ENCODE results near the gene GBA2. TPM values are rescaled to one million over a fixed set of nuclear protein-coding genes. Genes with fewer than 3 reads are reported as not detected.

The GBA2 gene
- total and polyA plus RNA-seq, 2 experiments from 2014 or later: 32.1 to 80.1 TPM

- no peak overlapping the region for H3K27ac Mint-ChIP-seq
- Histone ChIP-seq H3K79me2 (replicated peaks; ENCODE audit: insufficient read depth) (no peaks in the 10 kb centered on the region), H3K4me1 (ENCODE audit: insufficient read depth) (no peaks in the 10 kb centered on the region), H4K20me1 (replicated peaks; ENCODE audit: insufficient read depth) (no peaks in the 10 kb centered on the region), H2AFZ (no peak overlapping the region), H3K9me2 (ENCODE audit: insufficient read depth) (no peaks in the 10 kb centered on the region), H3K4me3 (no peak overlapping the region), H3K36me3 (ENCODE audit: insufficient read depth) (peaks cover 31% of the 10 kb centered on the region; the same call in 1 of the 2 replicates), H3K27ac (ENCODE audit: low read depth) (no peak overlapping the region), H3K4me2 (no peak overlapping the region), H3K27me3 (ENCODE audit: insufficient read depth) (no peaks in the 10 kb centered on the region), H3F3A (replicated peaks; ENCODE audit: low read depth) (peaks cover 6% of the 10 kb centered on the region)
- no peaks in the 10 kb centered on the region for H3K9me3 Mint-ChIP-seq
- peaks cover 6% of the 10 kb centered on the region for H3K36me3 Mint-ChIP-seq (ENCODE audit: low read depth)
- TF ChIP-seq ZNF331 (CRISPR knock-in tag; IDR thresholded peaks at IDR 0.05; ENCODE audit: low read depth) (no peak), NANOG (IDR thresholded peaks at IDR 0.05; ENCODE audit: borderline replicate concordance) (no peak), REST (IDR thresholded peaks at IDR 0.05; ENCODE audit: unreplicated experiment) (no peak), EZH2phosphoT487 (IDR thresholded peaks at IDR 0.05; ENCODE audit: unreplicated experiment) (no peak), EZH2 (IDR thresholded peaks at IDR 0.05; ENCODE audit: low read depth, unreplicated experiment) (no peak), STAT1 (IDR thresholded peaks at IDR 0.05; ENCODE audit: unreplicated experiment) (no peak), CTCF (conservative IDR thresholded peaks at IDR 0.05; ENCODE audit: low read depth in 2 of 2) (no peak), POLR2AphosphoS5 (IDR thresholded peaks at IDR 0.05; ENCODE audit: low read depth) (no peak)
- H3K4me1 Mint-ChIP-seq: no peaks in the 10 kb centered on the region
- no peak for DNase-seq (ENCODE audit: low spot score)
- H3K4me3 Mint-ChIP-seq: no peak overlapping the region
- ATAC-seq: no peak
- H3K27me3 Mint-ChIP-seq (ENCODE audit: insufficient read depth, low read depth, poor library complexity): peaks cover 10% of the 10 kb centered on the region
These were observed 48.1 kb downstream of the GBA2 start for GRCh38 chr9:35700942-35701341.

GRCh38 chr9:35700031-35700430, 49.0 kb downstream of the GBA2 start:
- Histone ChIP-seq H2AFZ (no peak overlapping the region), H3K27ac (ENCODE audit: low read depth) (no peak overlapping the region), H3K4me3 (no peak overlapping the region), H3K9me2 (ENCODE audit: insufficient read depth) (no peaks in the 10 kb centered on the region), H3K79me2 (replicated peaks; ENCODE audit: insufficient read depth) (no peaks in the 10 kb centered on the region), H3F3A (replicated peaks; ENCODE audit: low read depth) (peaks cover 6% of the 10 kb centered on the region), H3K4me2 (no peak overlapping the region), H3K27me3 (ENCODE audit: insufficient read depth) (no peaks in the 10 kb centered on the region), H4K20me1 (replicated peaks; ENCODE audit: insufficient read depth) (no peaks in the 10 kb centered on the region), H3K4me1 (ENCODE audit: insufficient read depth) (no peaks in the 10 kb centered on the region), H3K36me3 (ENCODE audit: insufficient read depth) (peaks cover 31% of the 10 kb centered on the region; the same call in 1 of the 2 replicates)
- no peak for ATAC-seq
- Mint-ChIP-seq H3K4me3 (no peak overlapping the region), H3K27ac (no peak overlapping the region), H3K36me3 (ENCODE audit: low read depth) (no peaks in the 10 kb centered on the region; the same call in none of the 3 replicates), H3K27me3 (ENCODE audit: insufficient read depth, low read depth, poor library complexity) (peaks cover 10% of the 10 kb centered on the region), H3K9me3 (no peaks in the 10 kb centered on the region), H3K4me1 (no peaks in the 10 kb centered on the region)
- DNase-seq (ENCODE audit: low spot score): peak; percentile 42
- no peak for TF ChIP-seq ETS1 (IDR thresholded peaks at IDR 0.05)
- no peak for TF ChIP-seq POLR2AphosphoS5 (IDR thresholded peaks at IDR 0.05; ENCODE audit: low read depth)
- no peak for TF ChIP-seq ZNF462 (CRISPR knock-in tag; IDR thresholded peaks at IDR 0.05)

All from GM23338 (cell line).